SJCRH30 (cell line): ENCODE measurements around the gene C1orf159. TPM values are rescaled to one million over a fixed set of nuclear protein-coding genes. Genes with fewer than 3 reads are reported as not detected.
"Not testable (repeated sequence)": the region's sequence is repeated elsewhere in the genome, so short reads cannot be mapped to it uniquely, and the experiment has no call there.

Experiments
- DNase-seq, 2 experiments: peaks; one replicate each; pipeline ENCODE4 v3.0.0-alpha.2; 2015 to 2020
- H3K27ac ChIP-seq: fragments of 250-450 bp; sonication (Bioruptor Pico); 2 replicates; pipeline ENCODE4 v1.5.1; 2020; ENCODE audit warnings: mild to moderate bottlenecking, moderate library complexity
- H3K27me3 ChIP-seq: fragments of 250-450 bp; sonication (Bioruptor Pico); 2 replicates; pipeline ENCODE4 v1.5.1; 2020; ENCODE audit warnings: mild to moderate bottlenecking, moderate library complexity
- H3K36me3 ChIP-seq: fragments of 250-450 bp; sonication (Bioruptor Pico); 2 replicates; pipeline ENCODE4 v1.5.1; 2020; ENCODE audit warnings: mild to moderate bottlenecking, moderate library complexity
- H3K4me1 ChIP-seq: fragments of 250-450 bp; sonication (Bioruptor Pico); 2 replicates; pipeline ENCODE4 v1.5.1; 2020; ENCODE audit warnings: mild to moderate bottlenecking, moderate library complexity
- H3K4me3 ChIP-seq: fragments of 250-450 bp; sonication (Bioruptor Pico); 2 replicates; pipeline ENCODE4 v1.5.1; 2020; ENCODE audit warnings: mild to moderate bottlenecking, moderate library complexity
- H3K9me3 ChIP-seq: fragments of 250-450 bp; sonication (Bioruptor Pico); replicated peaks from 2 replicates; pipeline ENCODE4 v1.5.1; 2020; ENCODE audit warnings: mild to moderate bottlenecking, moderate library complexity
- total RNA-seq: library from RNA; depleted of rRNA; stranded (reverse); fragments of >200 nt; shearing (Covaris generic); gene quantifications from 2 replicates; pipeline ENCODE4 v1.2.3, GENCODE V29; 2014

The C1orf159 gene
- total RNA-seq, 1 experiment from 2014 or later = 20.8 TPM

DNA sequence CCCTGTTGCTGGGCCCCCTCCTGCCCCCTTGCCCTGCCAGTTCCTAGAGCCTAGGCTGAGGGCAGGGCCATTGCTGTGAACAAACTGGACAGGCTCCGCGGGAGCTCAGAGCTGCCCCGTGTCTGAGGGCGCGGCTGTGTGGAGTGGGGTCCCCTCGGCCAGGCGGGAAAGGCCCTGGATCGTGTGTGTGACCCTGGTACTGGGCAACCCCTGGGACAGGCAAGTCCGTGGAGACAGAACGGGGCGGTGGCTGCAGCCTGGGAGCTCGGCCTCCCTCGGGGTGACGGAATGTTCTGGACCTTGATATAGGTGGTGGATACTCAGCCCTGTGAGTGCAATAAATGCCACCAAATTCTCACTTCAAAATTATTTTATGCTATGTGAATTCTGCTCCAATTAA lies 27.7 kb upstream of the C1orf159 start:
- H3K9me3 ChIP-seq = no peaks in the 10 kb centered on the region
- no peak overlapping the region for H3K4me3 ChIP-seq
- no peak for DNase-seq
- peaks cover 17% of the 10 kb centered on the region for H3K27me3 ChIP-seq
- peaks cover 35% of the 10 kb centered on the region for H3K4me1 ChIP-seq
- H3K36me3 ChIP-seq = no peaks in the 10 kb centered on the region
- no peak overlapping the region for H3K27ac ChIP-seq

DNA sequence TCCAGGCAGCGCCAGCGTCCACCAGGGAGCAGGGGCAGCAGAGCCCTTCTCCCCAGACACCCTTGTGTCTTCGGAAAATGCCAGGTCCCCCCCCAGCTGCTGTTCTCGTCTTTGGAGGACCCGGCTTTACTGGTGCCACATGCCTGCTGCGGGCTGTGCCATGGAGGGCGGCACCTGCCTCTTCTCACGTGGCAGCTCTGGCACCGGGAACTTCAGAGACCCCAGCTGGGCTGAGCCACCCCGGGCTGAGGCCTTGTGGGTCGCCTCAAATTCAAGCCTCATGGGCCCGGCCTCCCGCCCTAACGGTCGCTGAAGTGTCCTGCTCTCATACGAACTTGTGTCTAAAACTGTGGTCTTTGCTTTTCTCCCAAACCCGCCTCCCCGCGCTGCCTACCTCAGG lies 27.0 kb upstream of the C1orf159 start:
- H3K4me3 ChIP-seq = no peak overlapping the region
- peaks cover 21% of the 10 kb centered on the region for H3K27me3 ChIP-seq
- H3K4me1 ChIP-seq = peaks cover 35% of the 10 kb centered on the region
- no peaks in the 10 kb centered on the region for H3K36me3 ChIP-seq
- no peak overlapping the region for H3K27ac ChIP-seq
- no peaks in the 10 kb centered on the region for H3K9me3 ChIP-seq
- no peak for DNase-seq

DNA sequence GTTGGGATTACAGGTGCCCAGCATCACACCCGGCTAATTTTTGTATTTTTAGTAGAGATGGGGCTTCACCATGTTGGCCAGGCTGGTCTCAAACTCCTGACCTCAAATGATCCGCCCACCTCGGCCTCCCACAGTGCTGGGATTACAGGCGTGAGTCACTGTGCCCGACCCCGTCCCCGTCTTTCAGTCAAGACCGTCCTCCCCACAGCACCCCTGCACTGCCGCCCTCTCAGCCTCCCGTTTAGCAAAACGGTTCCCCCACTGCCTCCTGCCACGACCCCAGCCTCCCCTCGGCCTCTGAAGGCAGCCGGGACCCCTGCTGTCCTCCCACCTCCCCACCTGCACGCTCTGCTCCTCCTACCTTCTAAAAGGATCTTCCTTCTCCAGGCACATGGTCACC lies 26.5 kb upstream of the C1orf159 start:
- peaks cover 25% of the 10 kb centered on the region for H3K27me3 ChIP-seq
- peaks cover 37% of the 10 kb centered on the region for H3K4me1 ChIP-seq
- H3K9me3 ChIP-seq, H3K27ac ChIP-seq, DNase-seq, H3K36me3 ChIP-seq, H3K4me3 ChIP-seq: not testable (repeated sequence)

DNA sequence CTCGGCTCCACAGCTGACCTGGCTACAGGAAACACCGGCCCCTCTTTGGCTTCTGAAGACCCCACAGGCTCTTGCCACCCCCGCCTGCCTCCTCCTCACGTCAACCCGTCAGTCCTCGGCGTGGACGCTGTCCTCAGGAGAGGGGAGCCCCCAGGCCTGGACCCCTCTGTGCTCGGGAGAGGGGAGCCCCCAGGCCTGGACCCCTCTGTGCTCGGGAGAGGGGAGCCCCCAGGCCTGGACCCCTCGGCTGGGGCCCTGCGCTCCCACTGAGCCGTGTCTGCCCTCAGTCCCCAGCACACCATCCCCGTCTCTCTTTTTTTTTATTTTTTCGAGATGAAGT lies 26.0 kb upstream of the C1orf159 start:
- no peak for DNase-seq
- Histone ChIP-seq H3K27me3 (peaks cover 26% of the 10 kb centered on the region), H3K9me3 (no peaks in the 10 kb centered on the region), H3K4me1 (peaks cover 38% of the 10 kb centered on the region), H3K27ac (no peak overlapping the region), H3K4me3 (no peak overlapping the region), H3K36me3 (no peaks in the 10 kb centered on the region)

DNA sequence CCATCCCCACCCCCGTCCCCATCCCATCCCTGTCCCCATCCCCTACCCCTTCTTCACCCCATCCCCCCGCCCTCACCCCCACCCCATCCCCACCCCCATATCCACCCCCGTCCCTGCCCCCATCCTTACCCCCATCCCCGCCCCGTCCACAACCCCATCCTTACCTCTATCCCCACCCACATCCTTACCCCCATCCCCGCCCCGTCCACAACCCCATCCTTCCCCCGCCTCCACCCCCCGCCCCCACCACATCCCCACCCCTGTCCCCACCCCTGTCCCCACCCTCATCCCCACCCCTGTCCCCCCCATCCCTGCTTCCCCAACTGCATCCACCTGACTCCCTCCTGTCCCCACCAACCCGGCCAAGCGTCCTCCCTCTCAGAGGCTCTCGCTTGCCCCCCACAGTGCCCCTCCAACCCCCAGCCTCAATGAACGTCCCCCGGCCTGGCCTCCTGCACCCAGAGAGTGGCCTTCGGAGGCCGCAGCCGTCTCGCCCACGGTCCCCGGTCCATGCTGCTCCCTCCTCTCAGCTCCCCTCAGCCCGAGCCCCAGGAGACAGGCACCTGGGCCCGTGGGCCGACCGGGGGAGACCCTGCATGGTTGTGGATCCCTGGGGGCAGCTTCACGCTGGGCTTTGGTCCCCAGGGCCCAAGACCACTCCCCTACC lies 25.5 kb upstream of the C1orf159 start:
- H3K27me3 ChIP-seq = peaks cover 27% of the 10 kb centered on the region
- no peaks in the 10 kb centered on the region for H3K36me3 ChIP-seq
- no peaks in the 10 kb centered on the region for H3K9me3 ChIP-seq

DNA sequence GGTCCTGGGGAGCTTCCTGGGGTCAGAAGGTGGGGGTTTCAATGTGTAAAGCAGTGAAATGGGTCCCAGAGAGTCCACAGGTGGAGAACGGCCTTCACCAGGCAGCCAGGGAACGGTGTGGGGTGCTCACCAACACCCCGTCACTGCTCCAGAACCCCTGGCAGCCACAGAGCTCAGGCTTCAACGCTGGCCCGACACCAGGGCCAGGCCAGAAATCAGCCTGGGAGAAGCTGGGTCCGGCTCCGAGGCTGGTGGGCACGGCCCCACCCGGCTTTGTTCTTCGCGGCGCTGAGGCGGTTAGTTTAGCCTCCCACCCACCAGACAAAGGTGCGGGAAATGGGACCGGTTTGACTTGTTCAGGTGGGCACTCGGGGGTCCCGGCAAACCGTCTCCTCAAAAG lies 24.8 kb upstream of the C1orf159 start:
- no peak overlapping the region for H3K4me3 ChIP-seq
- no peak overlapping the region for H3K27ac ChIP-seq
- peaks cover 26% of the 10 kb centered on the region for H3K27me3 ChIP-seq
- DNase-seq = no peak
- H3K4me1 ChIP-seq = peaks cover 36% of the 10 kb centered on the region
- H3K36me3 ChIP-seq = no peaks in the 10 kb centered on the region
- no peaks in the 10 kb centered on the region for H3K9me3 ChIP-seq

More for the DNA sequence above, 25.5 kb upstream of the C1orf159 start:
- Histone ChIP-seq H3K4me1 (peaks cover 38% of the 10 kb centered on the region), H3K4me3 (no peak overlapping the region), H3K27ac (no peak overlapping the region)
- no peak for DNase-seq

DNA sequence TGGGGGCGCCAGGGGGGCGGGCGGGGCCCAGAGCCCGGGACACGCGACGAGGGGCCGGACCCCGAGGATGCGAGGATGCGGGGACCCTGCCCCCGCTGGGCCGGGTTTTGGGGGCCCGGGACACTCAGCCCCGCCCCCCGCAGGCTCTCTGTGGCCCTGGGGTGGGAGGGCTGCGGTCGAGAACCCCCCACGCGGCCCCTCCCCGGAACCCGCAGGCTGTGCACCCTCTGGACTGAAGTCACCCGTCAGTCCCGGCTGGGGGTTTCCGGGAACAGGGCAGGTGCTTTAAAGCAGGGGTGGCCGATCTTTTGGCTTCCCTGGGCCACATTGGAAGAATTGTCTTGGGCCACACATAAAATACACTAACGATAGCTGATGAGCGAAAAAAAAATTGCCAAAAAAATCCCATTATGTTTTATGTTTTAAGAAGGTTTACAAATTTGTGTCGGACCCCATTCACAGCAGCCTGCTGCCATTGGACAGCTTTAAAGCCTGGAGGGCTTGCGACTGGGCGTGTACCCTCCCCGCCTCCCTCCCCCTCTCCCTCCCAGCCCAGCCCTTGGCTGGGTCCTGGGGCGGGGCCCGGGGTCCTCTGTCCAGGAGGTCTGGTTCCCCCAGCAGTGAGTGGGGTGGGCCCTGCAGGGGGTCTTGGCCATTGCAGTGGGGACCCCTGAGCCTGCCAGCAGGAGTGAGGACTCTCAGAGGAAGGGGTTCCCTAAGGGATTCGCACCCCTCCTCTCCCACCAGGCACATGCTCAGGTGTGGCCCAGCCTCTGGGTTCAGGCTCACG lies 21.6 kb upstream of the C1orf159 start:
- Histone ChIP-seq H3K4me3 (no peak overlapping the region), H3K4me1 (peaks cover 11% of the 10 kb centered on the region), H3K27me3 (peaks cover 32% of the 10 kb centered on the region), H3K27ac (no peak overlapping the region), H3K36me3 (no peaks in the 10 kb centered on the region), H3K9me3 (no peaks in the 10 kb centered on the region)
- no peak for DNase-seq

DNA sequence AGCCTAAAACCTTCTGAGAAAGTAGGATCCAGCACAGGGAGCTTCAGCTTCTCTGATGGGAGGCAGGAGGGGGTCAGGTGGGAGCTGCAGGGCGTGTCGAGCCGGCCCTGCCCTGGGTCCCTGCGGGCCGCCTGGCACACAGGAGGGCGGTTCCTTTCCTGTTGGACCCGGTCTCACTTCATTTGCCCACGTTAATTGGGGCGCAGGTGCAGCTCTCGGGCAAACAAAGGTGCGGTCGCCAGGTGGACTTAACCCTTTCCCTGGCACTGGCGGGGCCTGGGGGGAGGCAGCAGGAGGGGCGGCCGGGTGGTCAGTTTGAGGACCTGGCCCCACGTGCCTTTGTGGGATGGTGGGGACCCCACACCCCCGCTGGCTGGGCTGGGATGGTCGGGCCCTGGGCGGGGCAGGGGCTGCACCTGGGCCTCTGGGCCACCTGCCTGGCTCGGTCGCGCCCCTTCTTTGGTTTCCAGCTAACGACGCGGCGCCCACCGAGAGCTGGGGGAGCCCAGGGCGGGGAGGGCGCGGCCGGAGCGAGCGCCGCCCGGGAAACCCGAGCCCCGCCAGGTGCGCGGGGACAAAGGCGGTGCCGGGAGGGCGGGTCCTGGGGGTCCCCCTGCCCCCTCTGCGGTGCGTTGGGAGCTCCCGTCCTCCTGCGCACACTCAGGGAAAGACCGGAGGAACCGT lies 20.8 kb upstream of the C1orf159 start:
- no peak for DNase-seq
- H3K27me3 ChIP-seq = peaks cover 40% of the 10 kb centered on the region
- no peak overlapping the region for H3K4me3 ChIP-seq
- H3K4me1 ChIP-seq = peaks cover 3% of the 10 kb centered on the region
- H3K9me3 ChIP-seq = no peaks in the 10 kb centered on the region
- H3K27ac ChIP-seq = no peak overlapping the region
- H3K36me3 ChIP-seq = no peaks in the 10 kb centered on the region

DNA sequence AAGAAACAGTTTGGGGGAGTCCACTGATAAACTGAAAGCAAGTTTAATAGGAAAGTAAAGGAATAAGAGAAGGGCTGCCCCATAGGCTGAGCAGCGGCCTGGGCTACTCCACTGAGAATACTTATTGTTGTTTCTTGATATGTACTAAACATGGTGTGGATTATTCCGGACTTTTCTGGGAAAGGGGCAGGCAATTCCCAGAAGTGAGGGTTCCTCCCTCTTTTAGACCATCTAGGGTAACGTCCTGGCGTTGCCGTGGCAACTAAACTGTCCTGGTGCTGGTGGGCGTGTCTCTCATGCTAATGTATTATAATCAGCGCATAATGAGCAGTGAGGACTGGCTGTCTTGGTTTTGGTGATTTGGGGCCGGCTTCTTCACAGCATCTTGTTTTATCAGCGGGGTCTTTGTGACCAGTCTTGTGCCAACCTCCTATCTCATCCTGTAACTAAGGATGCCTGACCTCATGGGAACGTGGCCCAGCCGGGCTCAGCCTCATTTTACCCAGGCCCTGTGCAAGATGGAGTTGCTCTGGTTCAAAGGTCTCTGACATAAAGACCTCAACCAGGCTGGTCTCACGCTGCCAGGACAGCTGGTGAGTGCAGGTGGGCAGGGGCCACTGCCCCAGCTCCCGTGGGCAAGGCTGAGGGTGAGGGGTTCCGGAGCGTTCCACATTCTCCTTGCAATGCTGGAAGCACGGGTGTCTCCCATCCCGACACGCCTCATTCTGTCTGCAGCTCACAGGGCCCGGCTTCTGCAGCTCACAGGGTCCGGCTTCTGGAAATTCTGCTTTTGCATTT lies 19.6 kb upstream of the C1orf159 start:
- H3K4me1 ChIP-seq = peaks cover 3% of the 10 kb centered on the region
- H3K36me3 ChIP-seq = no peaks in the 10 kb centered on the region
- peaks cover 45% of the 10 kb centered on the region for H3K27me3 ChIP-seq
- H3K4me3 ChIP-seq = no peak overlapping the region
- H3K27ac ChIP-seq = no peak overlapping the region
- no peak for DNase-seq
- no peaks in the 10 kb centered on the region for H3K9me3 ChIP-seq

DNA sequence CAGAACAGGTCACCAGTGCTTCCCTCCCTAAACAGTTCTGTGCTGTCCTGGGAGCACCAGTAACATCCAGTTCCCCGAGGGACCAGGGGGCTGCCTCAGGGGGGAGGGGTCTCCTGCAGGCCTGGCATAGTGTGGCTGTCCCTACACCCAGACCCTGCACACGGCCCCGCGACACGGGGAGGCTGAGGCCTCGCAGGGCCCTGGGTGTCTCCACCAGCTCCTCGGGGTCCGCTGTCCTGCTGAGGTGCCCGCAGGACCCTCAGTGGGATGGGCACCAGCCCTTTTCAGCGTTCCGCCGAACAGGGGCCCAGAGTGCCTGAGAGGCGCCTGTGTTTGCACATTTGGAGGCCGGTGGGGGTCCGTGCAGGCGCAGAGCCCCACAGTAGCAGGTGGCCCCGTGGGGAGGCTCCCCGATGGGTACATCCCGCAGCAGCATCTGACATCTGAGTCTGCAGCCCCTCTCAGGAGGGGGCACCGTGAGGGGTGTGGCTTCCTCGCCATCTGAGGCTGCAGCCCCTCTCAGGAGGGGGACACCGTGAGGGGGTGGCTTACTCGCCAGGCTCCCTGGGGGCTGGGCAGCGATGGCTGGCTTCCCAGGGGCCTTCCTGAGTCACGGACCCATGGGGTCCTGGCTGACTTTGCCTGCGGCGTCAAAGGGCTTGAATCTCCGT lies 18.5 kb upstream of the C1orf159 start:
- H3K27ac ChIP-seq = no peak overlapping the region
- H3K4me3 ChIP-seq = no peak overlapping the region
- no peaks in the 10 kb centered on the region for H3K9me3 ChIP-seq
- H3K4me1 ChIP-seq = peaks cover 3% of the 10 kb centered on the region
- no peaks in the 10 kb centered on the region for H3K36me3 ChIP-seq
- peaks cover 54% of the 10 kb centered on the region for H3K27me3 ChIP-seq
- DNase-seq = no peak

DNA sequence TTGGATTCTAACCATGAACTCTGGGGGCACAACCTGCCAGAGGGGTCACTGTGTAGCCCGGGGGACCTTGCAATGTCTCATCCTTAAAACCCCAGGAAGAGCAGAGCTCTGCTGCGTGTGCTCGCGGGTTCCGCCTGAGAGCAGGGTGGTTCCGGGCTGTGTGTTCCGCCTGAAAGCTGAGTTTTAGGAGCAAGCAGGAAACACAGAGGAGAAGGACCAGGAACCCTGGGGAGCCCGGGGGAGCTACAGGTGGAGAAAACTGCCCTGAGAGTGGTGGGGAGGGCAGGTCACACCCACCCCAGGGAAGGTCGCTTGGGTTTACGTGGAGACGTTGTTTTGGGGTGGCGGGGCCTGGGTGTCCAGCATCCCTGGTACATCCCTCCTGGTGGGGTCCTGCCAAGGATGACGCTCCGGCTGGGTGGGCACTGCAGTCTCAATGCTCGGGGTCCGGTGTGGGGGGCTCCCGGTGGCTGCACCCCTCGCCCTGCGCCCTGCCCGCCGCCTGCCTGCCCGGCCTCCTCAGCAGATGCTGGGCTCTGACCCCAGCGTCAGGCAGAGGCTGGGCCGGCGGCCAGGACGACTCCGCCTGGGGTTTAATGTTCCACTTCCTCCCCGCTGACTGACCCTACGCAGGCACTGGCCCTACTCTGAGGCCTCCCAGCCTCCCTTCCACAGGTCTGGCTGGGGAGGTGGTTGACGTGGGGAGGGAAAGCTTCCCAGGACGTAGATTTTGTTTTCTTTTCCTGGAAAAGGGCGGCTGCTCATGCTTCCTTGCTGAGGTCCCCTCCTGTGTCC lies 17.3 kb upstream of the C1orf159 start:
- peak in 1 of 2 experiments; percentile 40 for DNase-seq
- Histone ChIP-seq H3K27me3 (peaks cover 49% of the 10 kb centered on the region), H3K4me3 (no peak overlapping the region), H3K27ac (no peak overlapping the region), H3K4me1 (peaks cover 3% of the 10 kb centered on the region), H3K9me3 (no peaks in the 10 kb centered on the region), H3K36me3 (no peaks in the 10 kb centered on the region)

DNA sequence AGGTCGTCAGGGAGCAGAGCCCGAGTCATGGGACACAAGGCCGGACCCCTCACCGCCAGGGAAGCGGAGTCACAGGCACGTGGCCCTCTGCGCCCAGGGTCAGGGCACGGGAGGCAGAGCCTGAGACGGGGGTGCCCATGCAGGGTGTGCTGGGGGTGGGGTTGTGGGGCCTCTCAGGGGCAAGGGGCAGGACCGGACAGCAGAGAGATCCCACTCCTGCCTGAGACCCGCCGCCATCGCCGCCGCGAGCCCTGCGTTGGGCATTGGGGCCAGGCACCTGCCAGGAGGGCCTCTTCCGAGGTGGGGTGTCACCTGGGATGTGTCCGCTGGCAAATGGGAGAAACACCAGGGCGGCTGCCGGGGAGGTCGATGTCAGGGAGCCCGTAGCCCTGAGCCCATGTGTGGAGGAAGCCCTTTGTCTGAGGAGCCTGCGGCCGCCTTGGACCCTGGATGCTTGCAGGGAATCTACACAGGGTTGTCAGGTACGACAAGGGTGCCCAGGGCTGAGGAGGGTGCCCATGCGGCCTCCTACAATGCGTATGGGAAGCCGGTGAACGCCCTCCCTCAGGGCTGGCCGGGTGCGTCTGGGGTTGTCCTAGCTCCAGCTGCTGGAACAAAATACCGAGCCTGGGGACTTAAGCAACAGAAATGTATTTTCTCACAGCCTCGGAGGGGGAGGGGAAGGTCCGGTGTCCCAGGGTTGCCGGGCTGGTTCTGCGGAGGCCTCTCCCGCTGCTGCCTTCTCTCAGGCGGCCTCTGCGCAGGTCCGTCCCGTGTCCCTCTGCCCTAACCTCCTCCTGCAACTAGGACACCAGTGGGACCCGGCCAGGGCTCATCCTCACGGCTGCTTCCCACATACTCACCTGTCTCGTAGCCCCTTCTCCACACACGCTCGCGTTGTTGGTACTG lies 16.4 kb upstream of the C1orf159 start:
- no peak for DNase-seq
- H3K27me3 ChIP-seq = peaks cover 42% of the 10 kb centered on the region
- H3K27ac ChIP-seq = no peak overlapping the region
- no peaks in the 10 kb centered on the region for H3K9me3 ChIP-seq
- H3K36me3 ChIP-seq = no peaks in the 10 kb centered on the region
- no peak overlapping the region for H3K4me3 ChIP-seq
- peaks cover under 1% of the 10 kb centered on the region; the same call in 1 of the 2 replicates for H3K4me1 ChIP-seq
